SK-N-SH (cell line): Measurements from ENCODE around the gene ACKR3.

Experiments
- CHD2 ChIP-seq: fragments of 150-350 bp; IDR thresholded peaks from 2 replicates; pipeline ENCODE4 v1.6.1; 2018; ENCODE audit warnings: low read length; ENCODE audit not compliant: partially characterized antibody
- EP300 ChIP-seq, 2 experiments: IDR thresholded peaks; 2 replicates each; pipeline versions ENCODE4 v1.4.0 to v1.6.1; 2012; ENCODE audit warnings: borderline replicate concordance in 1 of 2, low read depth in 1 of 2, low read length in 1 of 2
- EZH2phosphoT487 ChIP-seq: fragments of 200-600 bp; sonication (generic); IDR thresholded peaks from 2 replicates; pipeline ENCODE4 v1.6.1; 2017; ENCODE audit warnings: low read depth, mixed run types, mild to moderate bottlenecking, antibody characterized with exemption, moderate library complexity, borderline replicate concordance
- FOXJ3 ChIP-seq: sonication (generic); formaldehyde crosslinking; IDR thresholded peaks from 2 replicates; pipeline ENCODE4 v1.5.1; 2020; ENCODE audit warnings: mild to moderate bottlenecking, missing genetic modification reagents
- GABPA ChIP-seq: IDR thresholded peaks from 2 replicates; pipeline ENCODE4 v1.4.0; 2012; ENCODE audit warnings: low read depth, mild to moderate bottlenecking
- JUND ChIP-seq: IDR thresholded peaks from 2 replicates; pipeline ENCODE4 v1.4.0; 2012
- NFIC ChIP-seq: IDR thresholded peaks from 2 replicates; pipeline ENCODE4 v1.4.0; 2012; ENCODE audit warnings: borderline replicate concordance
- POLR2AphosphoS5 ChIP-seq: IDR thresholded peaks from 2 replicates; pipeline ENCODE4 v1.6.1; 2012; ENCODE audit warnings: low read depth, low read length
- RFX5 ChIP-seq: IDR thresholded peaks from 2 replicates; pipeline ENCODE4 v1.6.1; 2012; ENCODE audit warnings: mild to moderate bottlenecking, improper control_type of control experiment, low read length
- SIN3A ChIP-seq: IDR thresholded peaks from 2 replicates; pipeline ENCODE4 v1.6.1; 2012; ENCODE audit warnings: low read depth, mild to moderate bottlenecking, low read length, moderate library complexity, borderline replicate concordance
- TF ChIP-seq, protein P1 (sequence below): fragments of 200-600 bp; sonication (generic); IDR thresholded peaks from 2 replicates; pipeline ENCODE4 v1.6.1; 2017; ENCODE audit warnings: antibody characterized with exemption, mild to moderate bottlenecking, moderate library complexity
- TF ChIP-seq, protein P2 (sequence below): IDR thresholded peaks from 2 replicates; pipeline ENCODE4 v1.6.1; 2012; ENCODE audit warnings: mild to moderate bottlenecking, low read depth, low read length, moderate library complexity

DNA sequence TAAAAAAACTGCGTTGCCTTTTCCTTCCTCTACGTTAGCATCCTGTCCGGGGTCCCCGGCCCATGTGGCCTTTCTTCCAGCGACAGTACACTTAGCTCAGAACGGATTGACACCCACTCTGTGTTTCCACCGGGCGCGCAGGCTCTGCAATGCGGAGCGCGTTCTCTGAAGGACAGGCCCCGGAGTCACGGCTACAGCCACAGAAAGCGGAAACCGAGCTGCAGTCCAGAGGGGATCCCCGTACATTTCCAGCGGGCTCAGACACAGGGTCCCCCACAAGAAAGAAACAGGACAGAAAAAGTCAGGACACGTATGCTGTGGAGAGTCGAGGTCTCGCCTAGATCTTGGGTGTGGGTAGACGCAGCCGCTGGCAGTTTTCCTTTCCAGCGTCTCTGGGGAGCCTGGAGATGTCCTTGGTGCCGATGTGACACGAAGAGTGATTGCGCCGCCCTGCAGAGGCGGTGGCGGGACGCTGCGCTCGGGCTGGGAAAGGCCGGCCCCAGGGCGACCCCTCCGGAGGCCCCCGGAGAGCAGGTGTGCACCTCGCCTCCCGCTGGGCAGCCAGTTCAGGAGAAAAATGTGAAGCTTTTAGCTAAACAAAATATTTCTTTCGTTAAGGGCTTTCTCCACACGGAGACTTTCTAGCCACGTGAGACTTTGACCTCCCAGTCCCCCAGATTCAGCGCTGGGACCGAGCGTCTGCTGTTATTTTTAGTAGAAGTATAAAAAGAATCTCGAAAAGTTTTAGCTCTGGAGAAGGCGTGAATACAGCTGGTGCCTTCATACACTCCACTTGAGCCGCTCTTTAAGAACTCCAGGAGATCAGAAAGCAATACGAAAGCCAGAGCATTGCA lies 1.3 kb upstream of the ACKR3 start:
- TF ChIP-seq, protein P1, sequence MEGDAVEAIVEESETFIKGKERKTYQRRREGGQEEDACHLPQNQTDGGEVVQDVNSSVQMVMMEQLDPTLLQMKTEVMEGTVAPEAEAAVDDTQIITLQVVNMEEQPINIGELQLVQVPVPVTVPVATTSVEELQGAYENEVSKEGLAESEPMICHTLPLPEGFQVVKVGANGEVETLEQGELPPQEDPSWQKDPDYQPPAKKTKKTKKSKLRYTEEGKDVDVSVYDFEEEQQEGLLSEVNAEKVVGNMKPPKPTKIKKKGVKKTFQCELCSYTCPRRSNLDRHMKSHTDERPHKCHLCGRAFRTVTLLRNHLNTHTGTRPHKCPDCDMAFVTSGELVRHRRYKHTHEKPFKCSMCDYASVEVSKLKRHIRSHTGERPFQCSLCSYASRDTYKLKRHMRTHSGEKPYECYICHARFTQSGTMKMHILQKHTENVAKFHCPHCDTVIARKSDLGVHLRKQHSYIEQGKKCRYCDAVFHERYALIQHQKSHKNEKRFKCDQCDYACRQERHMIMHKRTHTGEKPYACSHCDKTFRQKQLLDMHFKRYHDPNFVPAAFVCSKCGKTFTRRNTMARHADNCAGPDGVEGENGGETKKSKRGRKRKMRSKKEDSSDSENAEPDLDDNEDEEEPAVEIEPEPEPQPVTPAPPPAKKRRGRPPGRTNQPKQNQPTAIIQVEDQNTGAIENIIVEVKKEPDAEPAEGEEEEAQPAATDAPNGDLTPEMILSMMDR, result no peak
- TF ChIP-seq FOXJ3 (CRISPR knock-in tag) (no peak), SIN3A (no peak), POLR2AphosphoS5 (no peak), JUND (no peak), NFIC (no peak), CHD2 (no peak), EZH2phosphoT487 (no peak), GABPA (no peak), EP300 (IDR thresholded peaks at IDR 0.05; ENCODE audit: borderline replicate concordance in 1 of 2, low read depth in 1 of 2, low read length in 1 of 2) (no peak), RFX5 (no peak)
- TF ChIP-seq, protein P2, sequence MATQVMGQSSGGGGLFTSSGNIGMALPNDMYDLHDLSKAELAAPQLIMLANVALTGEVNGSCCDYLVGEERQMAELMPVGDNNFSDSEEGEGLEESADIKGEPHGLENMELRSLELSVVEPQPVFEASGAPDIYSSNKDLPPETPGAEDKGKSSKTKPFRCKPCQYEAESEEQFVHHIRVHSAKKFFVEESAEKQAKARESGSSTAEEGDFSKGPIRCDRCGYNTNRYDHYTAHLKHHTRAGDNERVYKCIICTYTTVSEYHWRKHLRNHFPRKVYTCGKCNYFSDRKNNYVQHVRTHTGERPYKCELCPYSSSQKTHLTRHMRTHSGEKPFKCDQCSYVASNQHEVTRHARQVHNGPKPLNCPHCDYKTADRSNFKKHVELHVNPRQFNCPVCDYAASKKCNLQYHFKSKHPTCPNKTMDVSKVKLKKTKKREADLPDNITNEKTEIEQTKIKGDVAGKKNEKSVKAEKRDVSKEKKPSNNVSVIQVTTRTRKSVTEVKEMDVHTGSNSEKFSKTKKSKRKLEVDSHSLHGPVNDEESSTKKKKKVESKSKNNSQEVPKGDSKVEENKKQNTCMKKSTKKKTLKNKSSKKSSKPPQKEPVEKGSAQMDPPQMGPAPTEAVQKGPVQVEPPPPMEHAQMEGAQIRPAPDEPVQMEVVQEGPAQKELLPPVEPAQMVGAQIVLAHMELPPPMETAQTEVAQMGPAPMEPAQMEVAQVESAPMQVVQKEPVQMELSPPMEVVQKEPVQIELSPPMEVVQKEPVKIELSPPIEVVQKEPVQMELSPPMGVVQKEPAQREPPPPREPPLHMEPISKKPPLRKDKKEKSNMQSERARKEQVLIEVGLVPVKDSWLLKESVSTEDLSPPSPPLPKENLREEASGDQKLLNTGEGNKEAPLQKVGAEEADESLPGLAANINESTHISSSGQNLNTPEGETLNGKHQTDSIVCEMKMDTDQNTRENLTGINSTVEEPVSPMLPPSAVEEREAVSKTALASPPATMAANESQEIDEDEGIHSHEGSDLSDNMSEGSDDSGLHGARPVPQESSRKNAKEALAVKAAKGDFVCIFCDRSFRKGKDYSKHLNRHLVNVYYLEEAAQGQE, result no peak
